Natural killer cell treated with Interleukin-12 subunit alpha and Interleukin-12 subunit beta and Interleukin-15 and Interleukin-18, amount 100 ng/mL, for 72 hours (primary cell): Measurements from ENCODE around the gene MYL4. TPM values are rescaled to one million over a fixed set of nuclear protein-coding genes. Genes with fewer than 3 reads are reported as not detected.
A peak's percentile ranks its signal among the peaks of the same experiment; 100 is the strongest.

Experiments used
- ATAC-seq, 2 donors: fragments of 150-1000 bp; cut with Tn5 transposase in 1 of 2; sonication (Bioruptor Pico), chemical (Tn5 transposase) in 1 of 2; 2 replicates each; pipeline ENCODE4 v1.10.0; 2021
- DNase-seq: peaks from one replicate; pipeline ENCODE4 v3.0.0; 2022; ENCODE audit warnings: low spot score
- H3K27ac Mint-ChIP-seq, 2 donors: 1 replicate in 1 of 2; 2 replicates in 1 of 2; pipeline ENCODE4 v1.8.0; 2022; ENCODE audit warnings: mixed read lengths in 2 of 2, mild to moderate bottlenecking in 1 of 2, moderate library complexity in 1 of 2
- H3K27me3 Mint-ChIP-seq, 2 donors: 1 replicate in 1 of 2; 2 replicates in 1 of 2; pipeline ENCODE4 v1.8.0; 2022; ENCODE audit warnings: mixed read lengths in 2 of 2
- H3K36me3 Mint-ChIP-seq: one replicate; pipeline ENCODE4 v1.8.0; 2022; ENCODE audit warnings: mixed read lengths
- H3K4me1 Mint-ChIP-seq, 2 donors: 1 replicate in 1 of 2; 2 replicates in 1 of 2; pipeline ENCODE4 v1.8.0; 2022; ENCODE audit warnings: low read depth in 2 of 2, mixed read lengths in 2 of 2, mild to moderate bottlenecking in 1 of 2
- H3K4me3 Mint-ChIP-seq: one replicate; pipeline ENCODE4 v1.8.0; 2022; ENCODE audit warnings: mixed read lengths
- H3K9me3 Mint-ChIP-seq: 2 replicates; pipeline ENCODE4 v1.8.0; 2022; ENCODE audit warnings: mixed read lengths
- total RNA-seq, 2 donors: library from RNA; stranded (reverse); gene quantifications; one replicate each; pipeline ENCODE4 v1.2.3, GENCODE V29; 2022

Gene MYL4
- total RNA-seq, 2 donors from 2014 or later, result 0.92 to 1.1 TPM

DNA sequence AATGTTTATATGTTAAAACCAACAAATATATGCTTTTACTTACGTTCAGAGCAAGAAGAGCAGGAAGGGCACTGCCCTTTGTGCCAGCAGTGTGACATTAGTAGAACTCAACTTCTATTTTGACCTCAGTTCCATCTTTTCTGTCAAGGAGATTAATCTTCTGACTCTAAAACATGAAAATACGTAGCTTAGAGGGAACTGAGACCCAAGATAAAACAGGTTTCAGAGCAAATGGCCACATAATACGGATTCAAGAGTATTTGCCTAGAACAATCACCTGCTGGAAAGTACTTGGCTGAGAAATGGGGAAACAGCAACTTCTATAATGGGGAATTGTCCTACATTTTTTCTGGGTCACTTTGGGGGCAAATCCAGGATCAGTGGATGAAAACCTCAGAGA is 22.2 kb downstream of the MYL4 start:
- H3K4me1 Mint-ChIP-seq, result peaks cover 13 to 15% of the 10 kb centered on the region in 2 donors
- H3K4me3 Mint-ChIP-seq, result no peak overlapping the region
- ATAC-seq (no peak), DNase-seq (no peak)
- H3K36me3 Mint-ChIP-seq, result no peaks in the 10 kb centered on the region
- peaks cover 0 to 12% of the 10 kb centered on the region in 2 donors for H3K27me3 Mint-ChIP-seq
- no peaks in the 10 kb centered on the region for H3K9me3 Mint-ChIP-seq
- peak overlapping the region in 1 of 2 donors; percentile 39 for H3K27ac Mint-ChIP-seq

DNA sequence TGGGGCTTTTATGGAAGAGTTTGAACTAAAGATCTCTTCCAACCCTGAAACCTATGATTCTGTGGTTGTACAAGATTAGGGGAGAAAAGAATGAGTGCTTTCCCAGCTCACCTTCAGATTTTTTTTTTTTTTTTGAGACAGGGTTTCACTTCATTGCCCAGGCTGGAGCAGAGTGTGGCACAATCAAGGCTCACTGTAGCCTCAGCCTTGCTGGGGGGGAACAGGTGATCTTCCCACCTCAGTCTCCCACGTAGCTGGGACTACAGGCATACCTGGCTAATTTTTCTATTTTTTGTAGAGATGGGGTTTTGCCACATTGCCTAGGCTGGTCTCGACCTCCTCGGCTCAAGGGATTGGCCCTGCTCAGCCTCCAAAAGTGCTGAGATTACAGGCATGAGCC is 22.7 kb downstream of the MYL4 start:
- ATAC-seq (no peak), DNase-seq (no peak)
- no peak overlapping the region for H3K4me3 Mint-ChIP-seq
- peaks cover 13 to 15% of the 10 kb centered on the region in 2 donors for H3K4me1 Mint-ChIP-seq
- H3K27me3 Mint-ChIP-seq, result peaks cover 0 to 12% of the 10 kb centered on the region in 2 donors
- H3K27ac Mint-ChIP-seq, result no peak overlapping the region
- no peaks in the 10 kb centered on the region for H3K9me3 Mint-ChIP-seq
- H3K36me3 Mint-ChIP-seq, result no peaks in the 10 kb centered on the region

DNA sequence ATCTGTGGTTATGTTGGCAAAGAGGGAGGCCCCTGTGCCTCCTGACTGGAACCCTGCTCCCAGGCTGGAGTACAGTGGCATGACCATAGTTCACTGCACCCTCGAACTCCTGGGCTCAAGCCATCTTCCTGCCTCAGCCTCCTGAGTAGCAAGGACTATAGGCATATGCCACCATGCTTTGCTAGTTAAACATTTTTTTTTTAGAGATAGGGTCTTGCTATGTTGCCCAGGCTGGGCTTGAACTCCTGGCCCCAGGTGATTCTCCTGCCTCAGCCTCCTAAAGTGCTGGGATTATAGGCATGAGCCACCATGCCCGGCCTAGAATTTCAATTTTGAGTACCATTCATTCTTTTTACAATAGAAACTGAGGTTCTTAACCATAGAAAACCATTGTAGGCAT is 23.3 kb downstream of the MYL4 start:
- DNase-seq, result no peak
- H3K9me3 Mint-ChIP-seq, result no peaks in the 10 kb centered on the region
- no peaks in the 10 kb centered on the region for H3K36me3 Mint-ChIP-seq
- no peak overlapping the region for H3K4me3 Mint-ChIP-seq
- no peak overlapping the region for H3K27ac Mint-ChIP-seq
- H3K27me3 Mint-ChIP-seq, result peaks cover 0 to 12% of the 10 kb centered on the region in 2 donors
- H3K4me1 Mint-ChIP-seq, result peaks cover 13 to 15% of the 10 kb centered on the region in 2 donors
- ATAC-seq, result no peak

DNA sequence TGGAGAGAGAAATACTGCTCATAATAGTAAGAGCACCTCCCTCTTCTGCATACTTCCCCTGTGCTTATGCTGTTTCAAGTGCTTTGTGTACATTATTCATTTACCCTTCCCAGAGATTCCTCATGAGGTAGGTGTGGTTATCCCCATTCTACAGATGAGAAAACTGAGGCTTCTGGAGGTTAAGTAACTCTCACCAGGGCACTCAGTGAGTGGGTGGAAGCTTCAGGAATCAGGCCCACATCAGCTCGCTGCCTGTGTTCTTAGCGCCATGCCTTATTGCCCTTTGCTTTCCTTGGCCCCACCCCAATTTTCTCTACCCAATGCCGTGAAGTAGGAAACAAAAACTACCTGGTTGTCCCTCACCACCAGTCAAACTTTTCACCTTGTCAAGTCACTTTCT is 26.4 kb downstream of the MYL4 start:
- no peak overlapping the region for H3K4me3 Mint-ChIP-seq
- ATAC-seq (no peak), DNase-seq (no peak)
- no peak overlapping the region for H3K27ac Mint-ChIP-seq
- H3K9me3 Mint-ChIP-seq, result no peaks in the 10 kb centered on the region
- H3K36me3 Mint-ChIP-seq, result no peaks in the 10 kb centered on the region
- H3K27me3 Mint-ChIP-seq, result peaks cover 0 to 3% of the 10 kb centered on the region in 2 donors
- peaks cover 12% of the 10 kb centered on the region in 2 donors for H3K4me1 Mint-ChIP-seq

DNA sequence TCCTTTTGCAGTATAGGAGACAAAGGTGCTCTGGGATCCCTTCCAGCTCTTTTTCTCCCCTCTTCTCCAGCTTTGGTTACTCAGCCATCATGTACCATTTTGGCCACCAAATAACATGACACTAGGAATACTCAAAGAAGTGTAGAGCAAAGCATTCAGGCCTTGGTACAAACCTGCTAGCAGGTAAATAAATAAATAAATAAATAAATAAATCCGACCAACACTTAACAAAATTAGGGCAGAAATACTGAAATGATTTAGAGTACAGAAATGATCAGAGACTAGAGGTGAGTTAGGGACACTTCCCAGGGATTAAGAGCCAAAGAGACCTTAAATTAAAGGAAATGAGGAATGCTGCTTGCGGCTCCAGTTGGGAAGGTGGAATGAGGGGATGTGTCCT is 26.8 kb downstream of the MYL4 start:
- no peak overlapping the region for H3K4me3 Mint-ChIP-seq
- H3K4me1 Mint-ChIP-seq, result peaks cover 13 to 15% of the 10 kb centered on the region in 2 donors
- H3K36me3 Mint-ChIP-seq, result no peaks in the 10 kb centered on the region
- no peaks in the 10 kb centered on the region for H3K9me3 Mint-ChIP-seq
- DNase-seq (no peak), ATAC-seq (no peak)
- no peak overlapping the region for H3K27ac Mint-ChIP-seq
- H3K27me3 Mint-ChIP-seq, result no peaks in the 10 kb centered on the region

DNA sequence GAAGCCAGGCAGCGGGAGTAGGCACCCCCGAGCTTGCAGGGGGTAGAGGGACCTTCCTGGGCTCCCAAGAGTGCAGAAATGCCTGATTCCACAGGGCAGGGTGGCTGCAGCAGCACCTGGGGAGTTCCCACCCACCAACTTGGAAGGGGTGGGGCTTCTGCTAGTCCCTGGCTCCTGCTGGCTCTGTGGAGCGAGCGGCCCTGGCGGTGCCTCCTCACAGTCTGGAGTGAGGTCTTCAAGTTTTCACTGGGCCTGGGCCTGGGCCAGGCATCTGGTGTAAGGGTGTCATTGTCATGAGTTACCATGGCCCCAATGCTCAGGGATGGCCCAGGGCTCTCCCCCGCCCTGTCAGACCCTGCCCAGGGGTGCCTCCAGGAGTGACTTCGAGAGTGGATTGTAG is 28.7 kb downstream of the MYL4 start:
- no peaks in the 10 kb centered on the region for H3K9me3 Mint-ChIP-seq
- peak in 1 of 2 donors; percentile 28 for ATAC-seq
- H3K27ac Mint-ChIP-seq, result no peak overlapping the region
- DNase-seq, result no peak
- no peak overlapping the region for H3K4me3 Mint-ChIP-seq
- no peaks in the 10 kb centered on the region for H3K27me3 Mint-ChIP-seq
- H3K4me1 Mint-ChIP-seq, result peaks cover 13 to 15% of the 10 kb centered on the region in 2 donors
- no peaks in the 10 kb centered on the region for H3K36me3 Mint-ChIP-seq

DNA sequence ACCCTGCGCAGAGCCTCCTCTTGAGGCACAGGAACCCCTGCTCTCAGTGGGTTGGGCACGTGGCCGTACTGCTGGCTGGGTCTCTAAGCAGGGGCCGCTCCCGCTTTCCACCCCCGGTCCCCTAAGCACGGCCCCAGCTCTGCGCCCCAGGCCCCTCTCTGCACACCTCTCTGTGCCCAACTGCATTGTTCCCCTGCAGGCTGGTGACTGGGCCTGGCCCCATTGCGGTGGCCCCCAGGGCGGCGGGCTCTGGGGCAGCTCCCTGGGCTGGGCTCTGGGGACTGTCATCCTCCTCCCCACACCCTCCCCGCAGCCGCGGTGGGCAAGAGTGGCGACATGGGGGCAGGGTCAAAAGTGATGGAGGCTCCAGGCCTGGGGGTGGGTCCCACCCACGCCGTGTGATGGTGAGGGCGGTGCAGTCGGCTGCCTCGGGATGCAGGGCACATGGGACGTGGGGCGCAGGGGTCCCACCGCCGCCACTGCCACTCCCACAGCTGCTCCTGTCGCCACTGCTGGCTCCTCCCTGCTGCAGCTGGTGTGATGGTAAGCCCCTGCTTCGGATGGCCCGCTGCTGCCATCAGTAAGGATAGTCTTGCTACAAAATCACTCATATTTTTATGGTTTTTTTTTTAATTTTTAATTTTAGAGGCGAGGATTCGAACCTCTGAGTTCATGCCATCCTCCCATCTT is 29.3 kb downstream of the MYL4 start:
- Mint-ChIP-seq H3K27me3 (peaks cover 0 to under 1% of the 10 kb centered on the region in 2 donors), H3K36me3 (no peaks in the 10 kb centered on the region), H3K4me1 (peaks cover 13 to 15% of the 10 kb centered on the region in 2 donors), H3K4me3 (no peak overlapping the region), H3K27ac (peak overlapping the region in 1 of 2 donors; percentile 4), H3K9me3 (no peaks in the 10 kb centered on the region)
- DNase-seq (no peak), ATAC-seq (no peak)

DNA sequence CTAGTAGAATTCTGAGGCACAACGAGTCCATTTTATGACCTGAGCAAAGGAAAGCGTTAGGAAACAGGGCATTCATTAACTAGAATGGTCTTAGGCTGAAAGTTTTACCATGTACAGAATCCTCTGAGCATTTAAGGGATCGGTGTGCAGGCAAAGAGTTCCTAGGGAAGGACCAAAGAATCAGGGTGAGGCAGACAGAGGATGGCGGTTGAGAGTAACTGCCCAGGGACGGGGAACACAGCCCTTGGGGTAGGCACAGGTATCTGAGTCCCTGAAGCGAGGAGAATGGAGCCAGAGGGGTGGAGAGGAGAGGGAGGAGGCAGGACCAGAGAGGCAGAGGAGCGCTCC is 30.4 kb downstream of the MYL4 start:
- ATAC-seq, result no peak
- H3K9me3 Mint-ChIP-seq, result no peaks in the 10 kb centered on the region
- H3K36me3 Mint-ChIP-seq, result no peaks in the 10 kb centered on the region
- H3K27ac Mint-ChIP-seq, result peak overlapping the region in 1 of 2 donors; percentile 4
- DNase-seq, result no peak
- no peak overlapping the region for H3K4me3 Mint-ChIP-seq
- peaks cover 5 to 8% of the 10 kb centered on the region in 2 donors for H3K27me3 Mint-ChIP-seq
- peaks cover 13 to 15% of the 10 kb centered on the region in 2 donors for H3K4me1 Mint-ChIP-seq

DNA sequence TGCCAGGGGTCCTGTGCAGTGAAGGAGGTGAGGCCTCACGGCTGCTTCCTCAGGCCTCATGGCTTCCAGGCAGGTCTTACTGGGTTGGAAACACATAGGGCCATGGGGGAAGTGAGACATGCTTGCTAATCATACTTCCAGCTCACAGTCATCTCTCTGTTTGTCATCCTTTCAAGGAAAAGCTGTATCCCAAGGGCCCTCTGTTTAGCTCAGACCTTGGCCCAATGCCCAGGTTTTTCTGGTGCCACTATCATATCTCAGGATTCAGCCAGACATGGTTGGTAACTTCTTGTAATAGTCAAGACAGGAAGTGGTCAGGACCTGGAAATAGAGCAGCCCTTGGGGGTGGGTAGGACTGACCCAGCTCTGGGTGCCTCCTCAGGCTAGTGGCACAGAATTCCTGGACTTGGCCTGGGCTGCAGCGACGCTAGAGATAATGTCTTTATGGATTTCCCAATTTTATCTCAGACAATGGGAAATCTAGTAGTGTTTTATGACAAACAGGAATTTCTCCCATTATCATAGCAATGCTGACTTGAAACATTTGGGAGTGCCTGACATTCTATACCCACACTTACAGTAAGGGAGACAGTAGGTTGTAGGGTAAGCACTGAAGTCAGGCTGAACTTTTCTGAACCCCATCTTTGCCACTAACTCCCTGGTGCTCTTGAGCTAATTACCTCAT is 31.0 kb downstream of the MYL4 start:
- Mint-ChIP-seq H3K9me3 (no peaks in the 10 kb centered on the region), H3K4me3 (no peak overlapping the region), H3K27me3 (peaks cover 7 to 11% of the 10 kb centered on the region in 2 donors), H3K36me3 (no peaks in the 10 kb centered on the region), H3K27ac (peak overlapping the region in 1 of 2 donors; percentile 33), H3K4me1 (peaks cover 13 to 15% of the 10 kb centered on the region in 2 donors)
- DNase-seq (no peak), ATAC-seq (peak; percentile 50 to 63)

DNA sequence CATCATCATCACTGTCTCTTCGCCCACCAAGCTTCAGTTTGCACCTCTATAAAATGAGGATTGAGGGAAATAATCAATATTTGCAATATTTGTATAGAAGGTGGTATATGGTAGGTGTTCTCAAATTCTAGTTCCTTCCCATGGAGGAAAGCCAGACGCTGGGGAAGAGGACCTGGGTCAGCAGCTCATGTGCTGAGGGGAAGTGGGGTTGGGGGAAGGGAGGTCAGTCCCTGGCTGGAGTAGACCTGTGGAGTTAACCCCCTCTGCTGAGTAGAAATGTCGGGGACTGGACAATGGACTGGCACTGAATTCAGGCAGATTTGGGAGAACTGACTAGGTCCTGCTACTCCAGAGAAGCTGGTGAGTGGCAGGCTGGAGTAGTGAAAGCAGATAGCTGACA is 31.7 kb downstream of the MYL4 start:
- no peak for ATAC-seq
- Mint-ChIP-seq H3K36me3 (no peaks in the 10 kb centered on the region), H3K27ac (peak overlapping the region in 1 of 2 donors; percentile 33), H3K4me1 (peaks cover 13 to 15% of the 10 kb centered on the region in 2 donors), H3K4me3 (no peak overlapping the region), H3K27me3 (peaks cover 9 to 18% of the 10 kb centered on the region in 2 donors), H3K9me3 (no peaks in the 10 kb centered on the region)
- no peak for DNase-seq

DNA sequence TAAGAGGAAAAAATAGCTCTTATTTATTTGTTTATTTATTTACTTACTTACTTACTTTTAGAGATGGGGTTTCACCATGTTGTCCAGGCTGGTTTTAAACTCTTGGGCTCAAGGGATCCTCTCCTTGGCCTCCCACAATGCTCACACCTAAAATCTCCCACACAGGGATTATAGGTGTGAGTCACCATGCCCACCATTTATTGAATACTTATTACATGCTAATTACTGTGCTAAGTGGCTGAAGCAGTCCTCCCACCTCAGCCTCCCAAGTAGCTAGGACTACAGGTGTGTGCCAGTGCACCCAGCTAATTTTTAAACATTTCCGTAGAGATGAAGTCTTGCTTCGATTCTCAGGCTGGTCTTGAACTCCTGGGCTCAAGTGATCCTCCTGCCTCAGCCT is 33.5 kb downstream of the MYL4 start:
- no peak for DNase-seq
- peaks cover 15 to 27% of the 10 kb centered on the region in 2 donors for H3K27me3 Mint-ChIP-seq
- H3K27ac Mint-ChIP-seq, result no peak overlapping the region
- no peak overlapping the region for H3K4me3 Mint-ChIP-seq
- ATAC-seq, result no peak
- no peaks in the 10 kb centered on the region for H3K9me3 Mint-ChIP-seq
- H3K4me1 Mint-ChIP-seq, result peaks cover 13 to 15% of the 10 kb centered on the region in 2 donors
- H3K36me3 Mint-ChIP-seq, result no peaks in the 10 kb centered on the region

DNA sequence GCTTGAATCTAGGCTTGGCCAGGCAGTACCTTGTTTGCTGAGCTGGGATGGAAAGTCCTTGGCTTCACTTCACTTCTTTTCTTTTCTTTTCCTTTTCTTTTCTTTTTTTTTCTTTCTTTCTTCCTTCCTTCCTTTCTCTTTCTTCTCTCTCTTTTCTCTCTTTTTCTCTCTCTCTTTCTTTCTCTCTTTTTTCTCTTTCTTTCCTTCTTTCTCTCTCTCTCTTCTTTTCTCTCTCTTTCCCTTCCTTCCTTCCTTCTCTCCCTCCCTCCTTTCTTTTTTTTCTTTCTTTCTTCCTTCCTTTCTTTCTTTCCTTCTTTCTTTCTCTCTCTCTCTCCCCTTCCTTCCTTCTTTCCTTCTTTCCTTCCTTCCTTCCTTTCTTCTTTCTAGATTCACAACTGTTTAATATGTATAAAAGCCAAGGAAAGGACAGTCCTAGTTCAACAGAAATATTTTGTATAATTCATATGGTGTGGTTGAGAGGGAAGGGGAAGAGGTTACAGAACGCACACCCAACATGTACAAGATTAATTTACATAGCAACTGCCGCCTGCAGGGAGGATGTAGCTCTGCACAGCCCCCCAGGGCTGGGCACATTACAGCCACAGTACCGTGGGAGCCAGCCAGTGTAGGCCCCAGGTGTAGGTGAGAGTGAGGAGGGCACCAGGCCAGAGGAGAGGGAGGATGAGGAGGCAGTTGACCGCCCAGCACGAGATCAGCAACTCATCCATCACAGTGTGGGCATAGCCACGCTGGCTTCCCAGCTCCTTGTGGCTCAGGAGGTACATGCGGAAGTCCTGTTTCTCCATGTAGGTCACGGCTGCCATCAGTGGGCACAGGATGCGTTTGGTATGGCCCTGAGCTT is 34.8 kb downstream of the MYL4 start:
- no peaks in the 10 kb centered on the region for H3K9me3 Mint-ChIP-seq
- H3K36me3 Mint-ChIP-seq, result no peaks in the 10 kb centered on the region
- DNase-seq (no peak), ATAC-seq (no peak)
- H3K4me1 Mint-ChIP-seq, result peaks cover 13 to 15% of the 10 kb centered on the region in 2 donors
- H3K27me3 Mint-ChIP-seq, result peaks cover 19 to 27% of the 10 kb centered on the region in 2 donors
- H3K27ac Mint-ChIP-seq, result no peak overlapping the region
- H3K4me3 Mint-ChIP-seq, result no peak overlapping the region

DNA sequence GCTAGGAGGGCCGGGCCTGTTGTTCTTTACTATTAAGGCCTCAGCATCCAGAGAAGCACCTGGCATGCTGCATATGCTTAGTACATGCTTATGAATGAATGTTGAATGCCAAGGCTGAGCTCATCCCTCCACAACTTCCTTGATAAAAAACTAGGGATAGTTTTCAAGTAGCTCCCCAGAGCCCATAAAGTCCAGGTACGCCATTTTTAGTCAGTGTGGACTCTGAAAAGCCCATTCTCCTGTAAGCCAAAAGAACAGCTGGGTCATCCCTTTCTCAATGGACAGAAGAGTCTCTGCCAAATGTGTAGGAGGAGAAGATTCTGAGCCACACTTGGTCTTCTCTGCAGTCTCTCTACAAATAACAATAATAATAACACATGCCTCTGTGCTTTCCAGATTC is 35.5 kb downstream of the MYL4 start:
- ATAC-seq (no peak), DNase-seq (no peak)
- Mint-ChIP-seq H3K9me3 (no peaks in the 10 kb centered on the region), H3K27ac (no peak overlapping the region), H3K36me3 (no peaks in the 10 kb centered on the region), H3K4me3 (no peak overlapping the region), H3K4me1 (peaks cover 8 to 9% of the 10 kb centered on the region in 2 donors), H3K27me3 (peaks cover 19 to 27% of the 10 kb centered on the region in 2 donors)

DNA sequence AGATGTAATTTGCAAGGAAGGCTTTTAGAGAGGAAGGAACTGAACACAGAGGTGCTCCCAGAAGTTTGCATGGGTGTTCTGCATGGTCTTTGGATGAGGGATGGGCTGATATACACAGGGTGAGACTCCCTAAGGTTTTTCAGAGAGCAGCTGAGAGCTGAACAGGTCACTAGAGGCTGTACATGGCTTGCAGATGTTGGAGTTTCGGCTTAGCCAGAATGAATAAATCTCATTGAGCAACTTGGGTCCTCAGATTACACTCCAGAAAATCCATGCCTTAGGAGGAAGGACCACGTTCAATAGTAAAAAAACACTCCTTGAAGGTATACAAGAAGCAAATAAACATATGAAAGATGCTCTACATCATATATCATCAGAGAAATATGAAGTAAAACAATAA is 37.0 kb downstream of the MYL4 start:
- H3K4me3 Mint-ChIP-seq, result no peak overlapping the region
- ATAC-seq, result no peak
- H3K27me3 Mint-ChIP-seq, result peaks cover 21 to 33% of the 10 kb centered on the region in 2 donors
- H3K9me3 Mint-ChIP-seq, result no peaks in the 10 kb centered on the region
- no peak for DNase-seq
- H3K36me3 Mint-ChIP-seq, result no peaks in the 10 kb centered on the region
- H3K27ac Mint-ChIP-seq, result no peak overlapping the region
- no peaks in the 10 kb centered on the region for H3K4me1 Mint-ChIP-seq
